Effector CD8-positive, alpha-beta T cell (primary cell): Measurements from ENCODE around the gene NTRK3.

Experiments used
- DNase-seq: peaks from one replicate; lab custom pipeline; 2025; lab: John Stamatoyannopoulos, UW
- total RNA-seq, 4 experiments: gene quantifications; one replicate each; lab custom pipeline; 2026; lab: John Stamatoyannopoulos, UW

NTRK3 gene
- 0 to 0.36 (median 0) reads per million in 4 experiments for total RNA-seq

GRCh38 chr15:88256279-88257230 is at the start of gene NTRK3:
Gene NTRK3, minus strand, starts transcription at chr15:88256739. Its CDS starts 586 bp downstream, at chr15:88256153.
- DNase-seq, result no peak

- no peak for DNase-seq
These were observed 46.9 kb upstream of the NTRK3 start for GRCh38 chr15:88303395-88303794.

GRCh38 chr15:88302373-88302772 is 45.8 kb upstream of the NTRK3 start:
- no peak for DNase-seq

GRCh38 chr15:88301311-88301710 is 44.8 kb upstream of the NTRK3 start:
- no peak for DNase-seq

- no peak for DNase-seq
These were observed 44.3 kb upstream of the NTRK3 start for GRCh38 chr15:88300861-88301260.

- DNase-seq, result no peak
These were observed 43.5 kb upstream of the NTRK3 start for GRCh38 chr15:88300089-88300488.

- no peak for DNase-seq
These were observed 43.0 kb upstream of the NTRK3 start for GRCh38 chr15:88299497-88299896.

GRCh38 chr15:88288661-88289060 is 32.1 kb upstream of the NTRK3 start:
- DNase-seq, result no peak

GRCh38 chr15:88288206-88288605 is 31.7 kb upstream of the NTRK3 start:
- no peak for DNase-seq

- DNase-seq, result no peak
These were observed 27.9 kb upstream of the NTRK3 start for GRCh38 chr15:88284318-88284998.

- no peak for DNase-seq
These were observed 26.1 kb upstream of the NTRK3 start for GRCh38 chr15:88282614-88283013.

- DNase-seq, result no peak
These were observed 20.4 kb upstream of the NTRK3 start for GRCh38 chr15:88276821-88277410.

- no peak for DNase-seq
These were observed 19.3 kb upstream of the NTRK3 start for GRCh38 chr15:88275804-88276203.

GRCh38 chr15:88274553-88275460 is 18.3 kb upstream of the NTRK3 start:
- DNase-seq, result no peak

GRCh38 chr15:88272421-88272820 is 15.9 kb upstream of the NTRK3 start:
- no peak for DNase-seq

- no peak for DNase-seq
These were observed 13.0 kb upstream of the NTRK3 start for GRCh38 chr15:88269356-88270062.

GRCh38 chr15:88267720-88268119 is 11.2 kb upstream of the NTRK3 start:
- no peak for DNase-seq

GRCh38 chr15:88266170-88266569 is 9.6 kb upstream of the NTRK3 start:
- DNase-seq, result no peak

GRCh38 chr15:88264622-88265021 is 8.1 kb upstream of the NTRK3 start:
- no peak for DNase-seq

- DNase-seq, result no peak
These were observed 5.5 kb upstream of the NTRK3 start for GRCh38 chr15:88262064-88262463.

GRCh38 chr15:88258093-88258641 is 1.6 kb upstream of the NTRK3 start:
- no peak for DNase-seq
